Measurements from ENCODE around the gene HYAL3.

HYAL3 gene

GRCh38 chr3:50324351-50325112, 25.3 kb upstream of the HYAL3 start:
- TF ChIP-seq RAD21 (IDR thresholded peaks at IDR 0.05; ENCODE audit: low read depth) (peak; percentile 91), TAF1 (IDR thresholded peaks at IDR 0.05; ENCODE audit: low read depth) (no peak), YY1 (IDR thresholded peaks at IDR 0.05; ENCODE audit: low read depth) (0 out of 2 replicates have a peak, but pooled peaks have one; percentile 15)

GRCh38 chr3:50323614-50324199, 24.5 kb upstream of the HYAL3 start:
- TF ChIP-seq EP300 (IDR thresholded peaks at IDR 0.05; ENCODE audit: borderline replicate concordance), result no peak

- TF ChIP-seq EGR1 (IDR thresholded peaks at IDR 0.05), result no peak
Measured at GRCh38 chr3:50323092-50323600, 23.9 kb upstream of the HYAL3 start.

- TF ChIP-seq CEBPB (IDR thresholded peaks at IDR 0.05) (no peak), EP300 (IDR thresholded peaks at IDR 0.05; ENCODE audit: borderline replicate concordance) (no peak), TCF12 (IDR thresholded peaks at IDR 0.05; ENCODE audit: low read depth) (no peak), TAF1 (IDR thresholded peaks at IDR 0.05; ENCODE audit: low read depth) (no peak), ZBTB7A (IDR thresholded peaks at IDR 0.05; ENCODE audit: low read depth) (no peak), MAX (IDR thresholded peaks at IDR 0.05) (no peak), USF1 (IDR thresholded peaks at IDR 0.05) (no peak), RAD21 (IDR thresholded peaks at IDR 0.05; ENCODE audit: low read depth) (no peak), EGR1 (IDR thresholded peaks at IDR 0.05) (no peak), NFIC (IDR thresholded peaks at IDR 0.05) (no peak), YY1 (IDR thresholded peaks at IDR 0.05; ENCODE audit: low read depth) (no peak)
Measured at GRCh38 chr3:50322386-50323091, 23.3 kb upstream of the HYAL3 start, which contains the start of gene HYAL2. TSS of gene HYAL2 (minus strand) at chr3:50322745. CDS start at chr3:50320489, 2,256 bp downstream.

GRCh38 chr3:50322115-50322385, 22.8 kb upstream of the HYAL3 start:
- TF ChIP-seq EP300 (IDR thresholded peaks at IDR 0.05; ENCODE audit: borderline replicate concordance) (no peak), TEAD4 (IDR thresholded peaks at IDR 0.05) (no peak), REST (IDR thresholded peaks at IDR 0.05; ENCODE audit: low read depth) (no peak), NFIC (IDR thresholded peaks at IDR 0.05) (no peak), YY1 (IDR thresholded peaks at IDR 0.05; ENCODE audit: low read depth) (no peak), TCF12 (IDR thresholded peaks at IDR 0.05; ENCODE audit: low read depth) (no peak), ZBTB7A (IDR thresholded peaks at IDR 0.05; ENCODE audit: low read depth) (no peak), CEBPB (IDR thresholded peaks at IDR 0.05) (no peak), RAD21 (IDR thresholded peaks at IDR 0.05; ENCODE audit: low read depth) (no peak), CREB1 (IDR thresholded peaks at IDR 0.05; ENCODE audit: low read depth) (no peak), MAX (IDR thresholded peaks at IDR 0.05) (no peak), USF1 (IDR thresholded peaks at IDR 0.05) (no peak), EGR1 (IDR thresholded peaks at IDR 0.05) (no peak), FOXM1 (IDR thresholded peaks at IDR 0.05; ENCODE audit: borderline replicate concordance, low read depth) (no peak)

GRCh38 chr3:50321336-50322114, 22.3 kb upstream of the HYAL3 start:
- TF ChIP-seq EP300 (IDR thresholded peaks at IDR 0.05; ENCODE audit: borderline replicate concordance) (peak; percentile 68; the same call in 1 of the 2 replicates), TAF1 (IDR thresholded peaks at IDR 0.05; ENCODE audit: low read depth) (no peak), TCF12 (IDR thresholded peaks at IDR 0.05; ENCODE audit: low read depth) (no peak), NFIC (IDR thresholded peaks at IDR 0.05) (no peak; the same call in none of the 2 replicates), REST (IDR thresholded peaks at IDR 0.05; ENCODE audit: low read depth) (no peak), USF1 (IDR thresholded peaks at IDR 0.05) (no peak), YY1 (IDR thresholded peaks at IDR 0.05; ENCODE audit: low read depth) (peak; percentile 53), CREB1 (IDR thresholded peaks at IDR 0.05; ENCODE audit: low read depth) (0 out of 2 replicates have a peak, but pooled peaks have one; percentile 26), EGR1 (IDR thresholded peaks at IDR 0.05) (peak; percentile 71; the same call in 1 of the 2 replicates), MAX (IDR thresholded peaks at IDR 0.05) (peak; percentile 85), FOXM1 (IDR thresholded peaks at IDR 0.05; ENCODE audit: borderline replicate concordance, low read depth) (no peak), ZBTB7A (IDR thresholded peaks at IDR 0.05; ENCODE audit: low read depth) (peak; percentile 43; the same call in 1 of the 2 replicates)

Measured in Ishikawa (cell line).